MCF 10A (cell line): ENCODE data around the gene SPINK9. TPM values are rescaled to one million over a fixed set of nuclear protein-coding genes. Genes with fewer than 3 reads are reported as not detected.

ENCODE experiments used
- Bru-seq: library from RNA; stranded (reverse); fragments of 400-500 nt; gene quantifications from one replicate; lab custom pipeline; 2021; lab: Mats Ljungman, UMichigan
- BruChase-seq, 2 experiments: library from RNA; stranded (reverse); fragments of 400-500 nt; gene quantifications; one replicate each; lab custom pipeline; 2021; lab: Mats Ljungman, UMichigan
- BruUV-seq: library from RNA; stranded (reverse); fragments of 400-500 nt; replicated peaks from 2 replicates; lab custom pipeline; 2021; lab: Mats Ljungman, UMichigan
- CTCF ChIA-PET: fragments of 300-600 bp; sonication (Branson Sonifier 250); formaldehyde crosslinking; extraction: SDS; loops from one replicate; lab custom pipeline; 2021; ENCODE audit warnings: antibody characterized with exemption, inconsistent platforms; lab: Yijun Ruan, JAX
- POLR2A ChIA-PET: fragments of 300-600, 350-650 bp; sonication (Branson Sonifier 250); formaldehyde crosslinking; extraction: SDS; loops from one replicate; lab custom pipeline; 2020; ENCODE audit warnings: antibody characterized with exemption, inconsistent platforms; lab: Yijun Ruan, JAX
- DNase-seq: peaks from one replicate; pipeline ENCODE4 v3.0.0-alpha.2; 2018; ENCODE audit not compliant: unreplicated experiment
- H3K27ac Mint-ChIP-seq: one replicate; pipeline ENCODE4 v1.8.0; 2022; ENCODE audit warnings: mild to moderate bottlenecking, low read depth, mixed read lengths; ENCODE audit not compliant: unreplicated experiment
- H3K27me3 Mint-ChIP-seq: one replicate; pipeline ENCODE4 v1.8.0; 2022; ENCODE audit warnings: mixed read lengths; ENCODE audit not compliant: insufficient read depth, unreplicated experiment
- H3K36me3 Mint-ChIP-seq: one replicate; pipeline ENCODE4 v1.8.0; 2022; ENCODE audit warnings: mild to moderate bottlenecking, moderate library complexity, mixed read lengths; ENCODE audit not compliant: insufficient read depth, unreplicated experiment
- H3K4me1 Mint-ChIP-seq: one replicate; pipeline ENCODE4 v1.8.0; 2022; ENCODE audit warnings: mixed read lengths; ENCODE audit not compliant: insufficient read depth, unreplicated experiment
- H3K4me3 Mint-ChIP-seq: one replicate; pipeline ENCODE4 v1.8.0; 2022; ENCODE audit warnings: mild to moderate bottlenecking, moderate library complexity, mixed read lengths; ENCODE audit not compliant: unreplicated experiment
- H3K9me3 Mint-ChIP-seq: one replicate; pipeline ENCODE4 v1.8.0; 2022; ENCODE audit warnings: mixed read lengths; ENCODE audit not compliant: unreplicated experiment
- intact Hi-C: fragments of 100-400 bp; cut with micrococcal nuclease; formaldehyde crosslinking; loops from 2 replicates; pipeline ENCODE4 v1.14.1; 2022
- long read RNA-seq: library from polyadenylated mRNA; stranded (forward); transcript quantifications from one replicate; pipeline ENCODE4 v2.0.0, GENCODE V29; 2022
- total RNA-seq: library from RNA; stranded (reverse); gene quantifications from 2 replicates; pipeline ENCODE4 v1.2.3, GENCODE V29; 2022
- TF ChIP-seq, protein P1 (sequence below): fragments of 200-600 bp; IDR thresholded peaks from one replicate; pipeline ENCODE4 v1.8.0; 2022; ENCODE audit warnings: antibody characterized with exemption, mild to moderate bottlenecking; ENCODE audit not compliant: unreplicated experiment

The SPINK9 gene
- total RNA-seq (not detected in 2 replicates), Bru-seq, nascent RNA (not detected), BruChase-seq, experiment 1, labeled RNA remaining after a 6-hour chase (not detected), BruChase-seq, experiment 2, labeled RNA remaining after a 2-hour chase (not detected)
- long read RNA-seq, result 0 reads

- no TSS peak for BruUV-seq
- intact Hi-C loops, result no loop called here
- Mint-ChIP-seq H3K27ac (peak within 1 kb of the TSS; percentile 74), H3K27me3 (no peaks in the 10 kb centered on the region), H3K36me3 (no peaks in the 10 kb centered on the region), H3K9me3 (no peaks in the 10 kb centered on the region), H3K4me3 (no peak within 1 kb of the TSS), H3K4me1 (peaks cover 8% of the 10 kb centered on the region)
- ChIA-PET POLR2A (no interaction called here), CTCF (interaction anchor here (0.6 to 1.5 kb wide), 5 partner anchors 11 to 684 kb away, joined by 3 to 7 read pairs (median 4); no protein-coding TSS in a partner anchor)
- TF ChIP-seq, protein P1, sequence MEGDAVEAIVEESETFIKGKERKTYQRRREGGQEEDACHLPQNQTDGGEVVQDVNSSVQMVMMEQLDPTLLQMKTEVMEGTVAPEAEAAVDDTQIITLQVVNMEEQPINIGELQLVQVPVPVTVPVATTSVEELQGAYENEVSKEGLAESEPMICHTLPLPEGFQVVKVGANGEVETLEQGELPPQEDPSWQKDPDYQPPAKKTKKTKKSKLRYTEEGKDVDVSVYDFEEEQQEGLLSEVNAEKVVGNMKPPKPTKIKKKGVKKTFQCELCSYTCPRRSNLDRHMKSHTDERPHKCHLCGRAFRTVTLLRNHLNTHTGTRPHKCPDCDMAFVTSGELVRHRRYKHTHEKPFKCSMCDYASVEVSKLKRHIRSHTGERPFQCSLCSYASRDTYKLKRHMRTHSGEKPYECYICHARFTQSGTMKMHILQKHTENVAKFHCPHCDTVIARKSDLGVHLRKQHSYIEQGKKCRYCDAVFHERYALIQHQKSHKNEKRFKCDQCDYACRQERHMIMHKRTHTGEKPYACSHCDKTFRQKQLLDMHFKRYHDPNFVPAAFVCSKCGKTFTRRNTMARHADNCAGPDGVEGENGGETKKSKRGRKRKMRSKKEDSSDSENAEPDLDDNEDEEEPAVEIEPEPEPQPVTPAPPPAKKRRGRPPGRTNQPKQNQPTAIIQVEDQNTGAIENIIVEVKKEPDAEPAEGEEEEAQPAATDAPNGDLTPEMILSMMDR, result no peak
- no peak for DNase-seq
These were observed at the start of gene SPINK9 for GRCh38 chr5:148335259-148335658. Gene SPINK9, plus strand, starts transcription at chr5:148335559. Its CDS starts 55 bp downstream, at chr5:148335614.

- POLR2A ChIA-PET, result interaction anchor here (0.5 to 1.2 kb wide), 2 partner anchors 93 to 564 kb away, joined by 3 read pairs; partner anchors contain the start of gene FBXO38
- intact Hi-C loops, result loop anchor here (1.0 to 2.0 kb wide), 4 partner anchors 62 to 441 kb away; no protein-coding TSS in a partner anchor
- no peaks in the 10 kb centered on the region for H3K36me3 Mint-ChIP-seq
These were observed 44.8 kb upstream of the SPINK9 start for GRCh38 chr5:148290271-148291195.

DNA sequence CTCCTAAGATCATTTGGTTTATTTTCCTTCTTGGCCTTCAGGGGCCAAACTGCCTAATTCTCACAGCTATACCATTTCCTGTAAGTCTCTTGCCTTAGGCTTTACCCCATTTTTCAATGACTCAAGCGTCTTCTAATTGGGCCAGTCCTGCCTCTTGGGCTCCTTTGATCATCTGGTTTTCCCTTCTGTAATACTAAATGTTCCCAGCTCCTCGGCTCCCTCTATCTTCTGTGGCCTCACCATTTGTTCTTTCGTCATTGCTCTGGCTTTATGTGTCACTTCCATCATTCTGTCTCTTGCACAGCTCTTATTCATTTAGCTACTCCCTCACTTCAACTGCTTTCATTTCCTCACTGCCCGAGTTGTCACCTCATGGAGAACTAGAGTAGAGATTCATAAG, 37.6 kb upstream of the SPINK9 start:
- H3K4me1 Mint-ChIP-seq, result no peaks in the 10 kb centered on the region
- BruUV-seq, result no TSS peak
- ChIA-PET CTCF (interaction anchor here (0.6 to 3.2 kb wide), 6 partner anchors 15 to 1298 kb away, joined by 3 to 24 read pairs (median 4); no protein-coding TSS in a partner anchor), POLR2A (interaction anchor here (1.3 kb wide), 1 partner anchor 9 kb away, joined by 4 read pairs; no protein-coding TSS in a partner anchor)
- TF ChIP-seq, protein P1, result no peak
- peak; percentile 14 for DNase-seq
- intact Hi-C loops, result no loop called here
- H3K9me3 Mint-ChIP-seq, result no peaks in the 10 kb centered on the region
- H3K27ac Mint-ChIP-seq, result no peak overlapping the region
- no peaks in the 10 kb centered on the region for H3K36me3 Mint-ChIP-seq
- no peaks in the 10 kb centered on the region for H3K27me3 Mint-ChIP-seq
- no peak overlapping the region for H3K4me3 Mint-ChIP-seq

More at GRCh38 chr5:148290271-148291195, 44.8 kb upstream of the SPINK9 start:
- CTCF ChIA-PET, result interaction anchor here (0.6 to 4.9 kb wide), 37 partner anchors 8 to 442 kb away, joined by 3 to 136 read pairs (median 5); partner anchors contain the start of genes FBXO38 and SPINK13
- Mint-ChIP-seq H3K4me3 (no peak overlapping the region), H3K4me1 (no peaks in the 10 kb centered on the region), H3K9me3 (no peaks in the 10 kb centered on the region), H3K27me3 (no peaks in the 10 kb centered on the region), H3K27ac (no peak overlapping the region)
- DNase-seq, result peak; percentile 51
- TF ChIP-seq, protein P1, result peak; percentile 71
- no TSS peak for BruUV-seq
